Epithelial cell of proximal tubule (primary cell): ENCODE data around the gene IKZF3. TPM values are rescaled to one million over a fixed set of nuclear protein-coding genes. Genes with fewer than 3 reads are reported as not detected.

ENCODE experiments used
- DNase-seq: peaks from one replicate; pipeline ENCODE4 v3.0.0-alpha.2; 2011; ENCODE audit warnings: low read depth
- H3K4me3 ChIP-seq: 2 replicates; pipeline ENCODE4 v1.5.1; 2011; ENCODE audit warnings: low read depth, mild to moderate bottlenecking, low read length
- total RNA-seq: library from RNA; depleted of rRNA; stranded (reverse); fragments of >200 nt; gene quantifications from 2 replicates; pipeline ENCODE4 v1.2.3, GENCODE V29; 2015
- TF ChIP-seq, protein P1 (sequence below): conservative IDR thresholded peaks from 2 replicates; pipeline ENCODE4 v1.5.1; 2012; ENCODE audit warnings: low read depth, mild to moderate bottlenecking, low read length

The IKZF3 gene
- total RNA-seq, 1 donor from 2014 or later, result not detected

DNA sequence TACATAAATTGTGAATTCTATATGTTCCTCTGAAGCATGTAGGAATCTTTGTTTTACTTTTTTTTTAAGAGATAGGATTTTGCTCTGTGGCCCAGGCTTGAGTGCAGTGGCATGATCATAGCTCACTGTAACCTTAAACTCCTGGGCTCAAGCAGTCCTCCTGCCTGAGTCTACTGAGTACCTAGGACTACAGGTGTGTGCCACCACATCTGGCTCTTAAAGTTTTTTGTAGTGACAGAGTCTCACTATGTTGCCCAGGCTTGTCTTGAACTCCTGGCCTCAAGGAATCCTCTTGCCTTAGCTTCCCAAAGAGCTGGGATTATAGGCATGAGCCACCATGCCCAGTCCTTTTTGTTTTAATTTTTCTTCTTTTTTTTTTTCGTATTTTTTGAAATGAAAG is 25.3 kb downstream of the IKZF3 start:
- no peak overlapping the region for H3K4me3 ChIP-seq
- TF ChIP-seq, protein P1, sequence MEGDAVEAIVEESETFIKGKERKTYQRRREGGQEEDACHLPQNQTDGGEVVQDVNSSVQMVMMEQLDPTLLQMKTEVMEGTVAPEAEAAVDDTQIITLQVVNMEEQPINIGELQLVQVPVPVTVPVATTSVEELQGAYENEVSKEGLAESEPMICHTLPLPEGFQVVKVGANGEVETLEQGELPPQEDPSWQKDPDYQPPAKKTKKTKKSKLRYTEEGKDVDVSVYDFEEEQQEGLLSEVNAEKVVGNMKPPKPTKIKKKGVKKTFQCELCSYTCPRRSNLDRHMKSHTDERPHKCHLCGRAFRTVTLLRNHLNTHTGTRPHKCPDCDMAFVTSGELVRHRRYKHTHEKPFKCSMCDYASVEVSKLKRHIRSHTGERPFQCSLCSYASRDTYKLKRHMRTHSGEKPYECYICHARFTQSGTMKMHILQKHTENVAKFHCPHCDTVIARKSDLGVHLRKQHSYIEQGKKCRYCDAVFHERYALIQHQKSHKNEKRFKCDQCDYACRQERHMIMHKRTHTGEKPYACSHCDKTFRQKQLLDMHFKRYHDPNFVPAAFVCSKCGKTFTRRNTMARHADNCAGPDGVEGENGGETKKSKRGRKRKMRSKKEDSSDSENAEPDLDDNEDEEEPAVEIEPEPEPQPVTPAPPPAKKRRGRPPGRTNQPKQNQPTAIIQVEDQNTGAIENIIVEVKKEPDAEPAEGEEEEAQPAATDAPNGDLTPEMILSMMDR, result no peak
- no peak for DNase-seq

GRCh38 chr17:39838057-39838456 is 26.1 kb downstream of the IKZF3 start:
- TF ChIP-seq, protein P1, result no peak
- no peak overlapping the region for H3K4me3 ChIP-seq
- DNase-seq, result no peak

DNA sequence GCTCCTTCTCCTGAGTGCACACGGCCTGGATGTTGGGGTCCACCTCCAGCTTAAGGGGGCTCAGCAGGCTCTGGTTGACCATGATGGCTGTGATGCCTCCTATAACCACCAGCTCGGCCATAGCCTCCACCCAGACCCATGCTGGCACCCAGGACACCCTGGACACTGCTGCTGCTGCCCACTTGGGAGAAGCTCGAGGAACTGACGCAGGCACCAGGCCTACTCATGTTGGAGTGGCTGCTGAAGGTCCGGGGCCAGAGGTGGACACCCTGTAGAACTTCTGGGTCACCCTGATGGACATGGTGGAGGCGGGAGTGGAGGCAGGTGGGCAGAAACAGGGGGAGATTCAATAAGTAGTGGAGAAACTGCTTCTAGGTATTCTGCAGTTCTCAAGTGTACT is 28.0 kb downstream of the IKZF3 start:
- DNase-seq, result no peak
- TF ChIP-seq, protein P1, result no peak
- no peak overlapping the region for H3K4me3 ChIP-seq

DNA sequence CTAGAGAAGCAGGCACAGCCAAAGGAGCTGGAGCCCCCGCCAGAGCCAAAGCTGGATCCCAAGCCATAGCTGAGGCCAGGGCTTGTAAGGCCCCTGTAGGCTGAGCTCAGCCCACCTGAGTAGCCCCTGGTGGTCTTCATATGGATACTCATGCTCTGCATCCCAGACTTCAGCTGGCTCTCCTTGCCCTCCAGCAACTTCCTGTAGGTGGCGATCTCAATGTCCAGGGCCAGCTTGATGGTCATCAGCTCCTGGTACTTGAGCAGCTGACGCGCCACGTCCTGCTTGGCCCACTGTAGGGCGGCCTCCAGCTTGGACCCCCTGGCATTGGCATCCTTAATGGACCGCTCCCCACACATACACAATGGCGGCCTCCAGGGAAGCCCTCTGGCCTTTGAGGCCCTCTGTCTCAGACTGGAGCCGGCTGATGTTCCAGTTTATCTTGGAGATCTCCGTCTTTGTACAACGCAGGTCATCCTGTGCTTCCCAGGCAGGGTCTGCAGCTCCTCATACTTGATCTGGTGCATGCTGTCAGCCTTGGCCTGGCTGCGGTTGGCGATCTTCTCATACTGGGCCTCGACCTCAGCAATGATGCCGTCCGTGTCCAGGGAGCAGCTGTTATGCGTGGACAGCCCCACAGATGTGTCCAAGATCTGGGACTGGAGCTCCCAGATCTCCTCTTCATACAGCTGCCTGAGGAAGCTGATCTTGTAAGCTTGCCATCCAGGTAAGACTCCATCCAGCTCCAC is 28.9 kb downstream of the IKZF3 start:
- DNase-seq, result no peak
- H3K4me3 ChIP-seq, result no peak overlapping the region
- TF ChIP-seq, protein P1, result no peak

DNA sequence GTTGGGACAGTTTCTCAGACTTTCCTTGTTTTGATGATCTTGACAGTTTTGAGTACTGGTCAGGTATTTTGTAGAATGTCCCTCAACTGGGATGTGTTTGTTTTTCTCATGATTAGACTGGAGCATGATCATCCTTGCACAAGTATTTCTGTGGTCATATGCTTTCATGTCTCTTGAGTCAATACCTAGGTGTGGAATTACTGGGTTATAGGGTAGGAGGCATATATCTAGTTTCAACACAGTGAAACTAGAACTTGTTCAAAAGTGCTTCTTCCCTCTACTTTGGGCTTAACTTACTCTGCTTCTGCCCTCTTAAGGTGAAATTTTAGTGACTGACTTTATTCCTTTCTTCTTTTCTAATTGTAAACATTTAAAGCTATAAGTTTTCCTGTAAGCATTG is 30.1 kb downstream of the IKZF3 start:
- TF ChIP-seq, protein P1, result no peak
- no peak overlapping the region for H3K4me3 ChIP-seq
- DNase-seq, result no peak

- no peak overlapping the region for H3K4me3 ChIP-seq
- DNase-seq, result no peak
- TF ChIP-seq, protein P1, result no peak
These were observed 32.5 kb downstream of the IKZF3 start for GRCh38 chr17:39831588-39831987.

DNA sequence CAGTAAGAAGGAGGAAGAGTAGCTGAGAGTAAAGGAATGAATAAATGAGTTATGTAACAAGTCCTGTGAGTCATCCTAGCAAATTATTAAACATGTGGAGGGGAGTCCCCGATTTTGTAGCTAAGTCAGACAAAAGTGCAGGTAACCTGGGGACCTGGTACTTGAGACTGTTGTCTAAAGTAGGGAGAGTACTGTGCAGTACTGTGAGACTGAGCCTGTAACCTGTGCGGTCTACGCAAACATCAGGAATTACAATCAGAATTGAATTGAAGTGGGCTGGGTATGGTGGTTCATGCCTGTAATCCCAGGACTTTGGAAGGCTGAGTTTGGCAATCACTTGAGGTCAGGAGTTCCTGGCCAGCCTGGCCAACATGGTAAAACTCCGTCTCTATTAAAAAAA is 35.7 kb downstream of the IKZF3 start:
- DNase-seq, result peak; percentile 33
- TF ChIP-seq, protein P1, result no peak
- H3K4me3 ChIP-seq, result no peak overlapping the region
